Measurements from ENCODE around the gene LRWD1. TPM values are rescaled to one million over a fixed set of nuclear protein-coding genes. Genes with fewer than 3 reads are reported as not detected.
"Not testable (repeated sequence)": the region's sequence is repeated elsewhere in the genome, so short reads cannot be mapped to it uniquely, and the experiment has no call there.

LRWD1 gene
- total RNA-seq, 1 donor from 2014 or later = 24.4 TPM

DNA sequence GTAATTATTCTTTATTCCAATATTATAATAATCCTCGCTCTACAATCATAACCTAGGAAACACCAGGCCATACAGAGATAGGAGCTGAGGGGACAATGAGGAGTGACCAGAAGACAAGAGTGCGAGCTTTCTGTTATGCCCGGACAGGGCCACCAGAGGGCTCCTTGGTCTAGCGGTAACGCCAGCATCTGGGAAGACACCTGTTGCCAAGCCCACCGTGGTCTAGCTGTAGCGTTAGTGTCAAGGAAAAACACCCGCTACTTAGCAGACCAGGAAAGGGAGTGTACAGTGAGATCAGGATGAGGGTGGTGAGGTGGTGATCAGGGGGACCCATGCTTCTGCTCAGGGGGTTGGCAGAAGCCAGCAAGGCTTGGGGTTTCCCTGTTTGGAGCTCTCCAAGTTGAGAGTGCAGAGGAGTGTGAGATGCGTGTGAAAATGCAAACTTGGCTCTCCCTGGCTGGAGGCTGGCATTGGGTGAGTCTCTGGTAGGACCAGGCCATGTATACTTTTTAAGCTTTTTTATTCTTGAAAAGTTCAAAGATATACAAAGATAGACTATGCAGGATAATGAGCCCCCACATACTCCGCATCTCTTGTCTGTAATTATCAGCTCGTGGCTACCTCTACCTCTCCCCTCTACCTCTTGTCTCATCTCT lies 15.3 kb downstream of the LRWD1 start:
- H3K4me3 ChIP-seq; H3K9me3 ChIP-seq; H3K27ac ChIP-seq; H3K4me1 ChIP-seq; intact Hi-C loops (cut with DNase I); H3K27me3 ChIP-seq; H3K36me3 ChIP-seq: not testable (repeated sequence)
- TF ChIP-seq, protein P1, sequence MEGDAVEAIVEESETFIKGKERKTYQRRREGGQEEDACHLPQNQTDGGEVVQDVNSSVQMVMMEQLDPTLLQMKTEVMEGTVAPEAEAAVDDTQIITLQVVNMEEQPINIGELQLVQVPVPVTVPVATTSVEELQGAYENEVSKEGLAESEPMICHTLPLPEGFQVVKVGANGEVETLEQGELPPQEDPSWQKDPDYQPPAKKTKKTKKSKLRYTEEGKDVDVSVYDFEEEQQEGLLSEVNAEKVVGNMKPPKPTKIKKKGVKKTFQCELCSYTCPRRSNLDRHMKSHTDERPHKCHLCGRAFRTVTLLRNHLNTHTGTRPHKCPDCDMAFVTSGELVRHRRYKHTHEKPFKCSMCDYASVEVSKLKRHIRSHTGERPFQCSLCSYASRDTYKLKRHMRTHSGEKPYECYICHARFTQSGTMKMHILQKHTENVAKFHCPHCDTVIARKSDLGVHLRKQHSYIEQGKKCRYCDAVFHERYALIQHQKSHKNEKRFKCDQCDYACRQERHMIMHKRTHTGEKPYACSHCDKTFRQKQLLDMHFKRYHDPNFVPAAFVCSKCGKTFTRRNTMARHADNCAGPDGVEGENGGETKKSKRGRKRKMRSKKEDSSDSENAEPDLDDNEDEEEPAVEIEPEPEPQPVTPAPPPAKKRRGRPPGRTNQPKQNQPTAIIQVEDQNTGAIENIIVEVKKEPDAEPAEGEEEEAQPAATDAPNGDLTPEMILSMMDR (IDR thresholded peaks at IDR 0.05) = peak; percentile 24 to 52 (median 35)
- peak in 1 of 2 donors; percentile 68 for DNase-seq (ENCODE audit: low spot score in 2 of 2)

DNA sequence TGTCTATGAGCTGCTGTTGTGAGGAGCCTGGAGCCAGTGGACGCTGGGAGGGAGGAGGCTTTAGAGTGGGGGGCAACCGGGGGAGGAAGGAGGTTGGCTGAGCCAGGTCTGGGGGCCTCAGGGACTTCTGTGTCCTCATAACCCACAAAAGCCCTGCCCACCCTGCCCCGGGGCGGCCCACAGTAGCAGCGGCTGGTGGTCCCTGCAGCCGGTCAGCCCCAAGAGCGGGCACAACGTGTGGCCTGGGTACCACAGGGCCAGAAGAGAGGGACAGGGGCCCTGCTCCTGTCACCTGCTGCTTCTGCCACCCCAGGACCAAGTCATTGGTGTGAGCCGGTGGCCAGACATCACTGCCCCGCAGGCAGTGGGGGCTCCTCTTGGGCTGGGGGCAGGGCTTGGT lies 17.2 kb downstream of the LRWD1 start:
- H3K4me1 ChIP-seq; H3K27ac ChIP-seq; H3K27me3 ChIP-seq; H3K36me3 ChIP-seq; H3K9me3 ChIP-seq; H3K4me3 ChIP-seq; intact Hi-C loops (cut with DNase I): not testable (repeated sequence)
- DNase-seq (ENCODE audit: low spot score in 2 of 2) = peak in 1 of 2 donors; percentile 4

DNA sequence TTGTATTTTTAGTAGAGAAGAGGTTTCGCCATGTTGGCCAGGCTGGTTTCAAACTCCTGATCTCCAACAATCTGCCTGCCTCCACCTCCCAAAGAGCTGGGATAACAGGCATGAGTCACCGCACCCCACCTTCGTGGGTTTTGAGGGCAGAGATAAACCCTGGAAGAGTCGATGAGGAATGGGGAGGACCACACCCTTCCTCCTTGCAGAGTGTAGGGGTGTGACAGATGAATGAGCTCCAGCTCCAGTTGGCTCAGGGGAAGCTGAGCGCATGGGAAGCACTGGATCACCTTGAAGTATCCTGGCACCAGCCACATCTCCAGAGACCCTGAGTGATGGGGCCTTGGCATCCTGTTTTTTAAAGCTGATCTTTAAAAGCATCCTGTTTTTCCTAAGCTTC lies 19.5 kb downstream of the LRWD1 start:
- intact Hi-C loops (cut with DNase I) = not testable (repeated sequence)

DNA sequence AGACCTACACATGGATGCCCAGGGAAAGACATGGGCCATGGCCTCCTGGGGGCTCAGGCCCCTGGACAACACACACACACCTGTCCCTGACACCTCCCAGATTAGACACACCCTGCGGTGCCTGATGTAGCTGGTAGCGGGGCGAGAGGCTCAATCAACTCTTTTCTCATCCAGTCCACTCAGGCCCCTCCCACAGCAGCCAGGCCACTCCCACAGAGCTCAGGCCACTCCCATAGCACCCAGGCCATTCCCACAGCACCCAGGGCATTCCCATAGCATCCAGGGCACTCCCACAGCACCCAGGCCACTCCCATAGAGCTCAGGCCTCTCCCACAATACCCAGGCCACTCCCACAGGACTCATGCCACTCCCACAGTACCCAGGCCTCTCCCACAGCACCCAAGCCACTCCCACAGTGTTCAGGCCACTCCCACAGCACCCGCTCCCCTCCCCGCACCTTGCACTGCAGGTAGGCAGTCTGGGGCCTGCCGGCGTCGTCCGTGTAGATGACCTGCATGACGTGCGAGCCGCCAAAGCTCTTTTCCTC lies 25.8 kb downstream of the LRWD1 start:
- H3K27ac ChIP-seq; H3K4me1 ChIP-seq; H3K36me3 ChIP-seq; H3K27me3 ChIP-seq; H3K9me3 ChIP-seq; H3K4me3 ChIP-seq; intact Hi-C loops (cut with DNase I): not testable (repeated sequence)
- peak; percentile 5 to 59 for DNase-seq (ENCODE audit: low spot score in 2 of 2)

More for the DNA sequence above, 19.5 kb downstream of the LRWD1 start:
- not testable (repeated sequence) for DNase-seq (ENCODE audit: low spot score in 2 of 2); H3K27me3 ChIP-seq; H3K4me3 ChIP-seq; H3K27ac ChIP-seq; H3K4me1 ChIP-seq; H3K9me3 ChIP-seq; H3K36me3 ChIP-seq

DNA sequence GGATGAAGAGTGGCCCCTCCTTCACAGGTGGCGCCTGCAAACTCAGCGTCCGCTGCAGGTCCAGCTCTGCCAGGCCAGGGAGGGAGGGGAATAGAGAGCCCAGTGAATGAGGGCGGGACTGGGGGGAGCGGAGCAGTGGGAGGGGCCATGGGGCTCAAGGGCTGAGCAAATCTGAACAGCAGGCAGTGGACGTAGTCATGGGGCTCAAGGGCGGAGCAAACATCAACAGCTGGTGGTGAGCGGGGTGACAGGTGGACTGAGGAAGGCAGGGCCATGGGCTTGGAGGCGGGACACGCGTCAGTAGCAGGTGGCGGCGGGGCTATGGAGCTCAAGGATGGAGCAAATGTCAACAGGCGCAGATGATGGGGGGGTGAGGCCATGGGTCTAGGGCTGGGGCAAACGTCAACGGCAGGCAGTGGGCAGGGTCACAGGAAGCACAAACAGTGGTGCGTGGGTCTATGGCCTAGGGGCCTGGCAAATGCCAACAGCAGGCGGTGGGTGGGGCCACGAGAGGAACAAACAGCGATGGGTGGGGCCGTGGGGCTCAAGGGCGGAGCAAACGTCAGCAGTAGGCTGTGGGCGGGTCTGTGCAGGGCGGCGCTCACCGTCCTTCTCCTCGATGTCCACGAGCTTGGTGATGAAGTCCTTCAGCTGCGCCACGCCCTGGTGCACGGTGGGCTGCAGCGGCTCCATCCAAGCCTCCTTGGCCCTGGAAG lies 28.6 kb downstream of the LRWD1 start:
- H3K9me3 ChIP-seq; H3K4me3 ChIP-seq; H3K27me3 ChIP-seq; H3K36me3 ChIP-seq; H3K4me1 ChIP-seq; intact Hi-C loops (cut with DNase I); DNase-seq (ENCODE audit: low spot score in 2 of 2); H3K27ac ChIP-seq: not testable (repeated sequence)

DNA sequence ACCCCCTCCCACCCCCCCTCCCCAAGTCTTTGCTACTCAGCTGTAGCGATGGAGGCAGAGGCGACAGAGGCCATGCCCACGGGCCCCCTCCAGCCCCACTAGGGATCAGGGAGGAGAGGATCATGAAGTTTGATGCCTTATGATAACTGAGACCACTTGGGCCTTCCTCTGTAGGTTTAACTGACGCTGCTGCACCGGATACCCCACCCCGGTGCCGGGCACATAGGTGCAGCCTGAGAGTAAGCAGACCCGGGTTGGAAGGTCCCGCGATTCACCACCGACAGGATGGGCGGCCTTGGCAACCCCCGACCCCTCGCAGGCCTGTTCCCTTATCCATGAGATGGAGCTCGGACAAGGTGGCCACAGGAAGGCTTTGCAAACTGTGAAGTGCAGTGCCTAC lies 29.2 kb downstream of the LRWD1 start:
- H3K4me3 ChIP-seq; H3K36me3 ChIP-seq; intact Hi-C loops (cut with DNase I); H3K4me1 ChIP-seq; H3K27me3 ChIP-seq; H3K27ac ChIP-seq; H3K9me3 ChIP-seq: not testable (repeated sequence)
- peak in 1 of 2 donors; percentile 8 for DNase-seq (ENCODE audit: low spot score in 2 of 2)

DNA sequence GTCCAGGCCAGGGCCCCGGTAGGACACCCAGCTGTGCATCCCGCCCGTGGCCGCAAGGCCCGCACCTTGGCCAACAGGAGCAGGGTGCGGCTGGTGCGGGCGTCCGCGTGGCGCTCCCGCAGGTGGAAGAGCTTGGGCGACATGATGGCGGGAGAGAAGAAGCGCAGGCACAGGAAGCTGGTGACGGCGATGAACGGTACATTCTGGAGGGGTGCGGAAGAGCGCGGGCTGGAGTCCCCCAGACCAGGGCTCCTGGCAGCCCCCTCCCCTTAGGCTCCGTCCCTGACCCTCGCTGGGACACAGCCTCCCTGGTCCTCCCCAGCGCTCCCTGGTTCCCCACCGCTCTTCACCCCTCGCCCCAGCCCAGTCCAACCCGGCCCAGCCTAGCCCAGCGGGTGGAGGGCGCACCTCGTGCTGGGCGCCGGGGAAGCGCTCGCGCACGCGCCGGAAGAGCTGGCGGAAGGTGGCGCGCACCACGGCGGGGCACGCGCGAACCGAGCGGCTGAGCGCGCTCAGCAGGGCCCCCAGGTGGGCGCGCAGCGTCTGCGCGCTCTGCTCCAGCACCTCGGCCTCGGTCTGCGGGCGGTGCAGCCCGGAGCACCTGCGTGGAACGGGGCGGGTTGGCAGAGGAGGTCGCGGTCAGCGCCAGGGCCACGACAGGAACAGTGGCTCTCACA lies 29.8 kb downstream of the LRWD1 start:
- H3K36me3 ChIP-seq; H3K27me3 ChIP-seq; H3K27ac ChIP-seq; H3K4me1 ChIP-seq; H3K9me3 ChIP-seq; intact Hi-C loops (cut with DNase I); H3K4me3 ChIP-seq; DNase-seq (ENCODE audit: low spot score in 2 of 2): not testable (repeated sequence)

DNA sequence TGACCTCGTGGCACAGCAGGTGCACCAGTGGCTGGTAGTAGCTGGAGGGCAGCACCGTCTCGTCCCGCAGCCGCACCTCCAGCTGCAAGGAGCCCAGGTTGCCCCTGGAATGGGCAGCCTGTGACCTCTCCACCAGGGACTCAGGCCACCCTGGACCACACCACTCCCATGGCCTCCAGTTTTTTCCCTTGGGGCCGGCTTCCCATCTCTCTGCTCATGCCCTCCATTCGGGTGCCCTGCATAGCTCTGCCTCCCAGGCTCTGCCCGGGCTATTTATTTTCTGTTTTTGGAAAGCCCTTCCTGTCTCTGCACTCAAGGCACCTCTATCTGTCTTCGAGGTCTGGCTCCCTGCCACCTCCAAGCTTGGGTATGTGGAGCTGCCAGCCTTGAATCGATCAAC lies 32.1 kb downstream of the LRWD1 start:
- H3K27ac ChIP-seq; H3K36me3 ChIP-seq; H3K9me3 ChIP-seq; H3K4me1 ChIP-seq; H3K27me3 ChIP-seq; DNase-seq (ENCODE audit: low spot score in 2 of 2); H3K4me3 ChIP-seq; intact Hi-C loops (cut with DNase I): not testable (repeated sequence)

DNA sequence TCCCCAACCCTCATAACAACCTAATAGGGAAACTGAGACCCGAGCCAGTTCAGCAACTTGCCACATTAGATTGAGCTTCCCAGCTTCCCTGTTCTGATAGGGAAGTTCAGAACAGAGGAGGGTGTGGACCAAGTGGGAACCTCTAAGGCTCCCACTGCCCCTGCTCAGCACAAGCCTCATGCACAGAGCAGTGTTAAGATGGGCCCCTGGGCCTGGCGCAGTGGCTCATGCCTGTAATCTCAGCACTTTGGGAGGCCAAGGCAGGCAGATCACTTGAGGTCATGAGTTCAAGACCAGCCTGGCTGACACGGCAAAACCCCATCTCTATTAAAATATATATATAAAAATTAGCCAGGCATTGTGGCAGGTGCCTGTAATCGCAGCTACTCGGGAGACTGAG lies 32.5 kb downstream of the LRWD1 start:
- H3K27me3 ChIP-seq; H3K36me3 ChIP-seq; intact Hi-C loops (cut with DNase I); H3K27ac ChIP-seq; H3K9me3 ChIP-seq; H3K4me1 ChIP-seq; H3K4me3 ChIP-seq; DNase-seq (ENCODE audit: low spot score in 2 of 2): not testable (repeated sequence)

DNA sequence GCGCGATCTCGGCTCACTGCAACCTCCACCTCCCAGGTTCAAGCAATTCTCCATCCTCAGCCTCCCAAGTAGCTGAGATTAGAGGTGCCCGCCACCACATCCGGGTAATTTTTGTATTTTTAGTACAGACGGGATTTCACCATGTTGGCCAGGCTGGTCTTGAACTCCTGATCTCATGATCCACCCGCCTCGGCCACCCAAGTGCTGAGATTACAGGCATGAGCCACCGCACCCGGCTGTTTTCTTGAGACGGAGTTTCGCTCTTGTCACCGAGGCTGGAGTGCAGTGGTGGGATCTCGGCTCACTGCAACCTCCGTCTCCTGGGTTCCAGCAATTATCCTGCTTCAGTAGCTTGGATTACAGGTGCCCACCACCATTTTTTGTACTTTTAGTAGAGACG lies 33.5 kb downstream of the LRWD1 start:
- H3K4me3 ChIP-seq; H3K27me3 ChIP-seq; DNase-seq (ENCODE audit: low spot score in 2 of 2); H3K27ac ChIP-seq; H3K9me3 ChIP-seq; intact Hi-C loops (cut with DNase I); H3K4me1 ChIP-seq; H3K36me3 ChIP-seq: not testable (repeated sequence)

DNA sequence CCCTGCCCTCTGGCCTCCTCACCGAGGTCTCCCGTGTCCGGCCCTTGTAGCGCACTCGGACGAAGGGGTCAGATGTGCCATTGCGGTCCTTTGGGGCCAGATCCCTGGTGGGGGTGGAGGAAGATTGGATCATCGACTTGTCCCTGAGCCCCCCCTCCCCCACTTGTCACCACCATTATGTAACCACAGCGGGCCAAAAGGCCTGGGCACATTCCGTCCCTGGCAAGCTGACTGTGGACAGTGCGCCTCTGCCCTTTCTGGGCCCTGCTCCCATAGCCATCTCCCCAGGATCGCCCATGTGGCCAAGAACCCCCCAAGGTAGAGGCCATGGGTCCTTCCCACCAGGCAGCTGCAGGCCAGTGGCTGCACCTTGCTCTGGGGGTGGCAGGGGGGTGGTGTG lies 38.4 kb downstream of the LRWD1 start:
- DNase-seq (ENCODE audit: low spot score in 2 of 2); H3K27me3 ChIP-seq; H3K27ac ChIP-seq; intact Hi-C loops (cut with DNase I); H3K36me3 ChIP-seq; H3K4me3 ChIP-seq; H3K4me1 ChIP-seq; H3K9me3 ChIP-seq: not testable (repeated sequence)

DNA sequence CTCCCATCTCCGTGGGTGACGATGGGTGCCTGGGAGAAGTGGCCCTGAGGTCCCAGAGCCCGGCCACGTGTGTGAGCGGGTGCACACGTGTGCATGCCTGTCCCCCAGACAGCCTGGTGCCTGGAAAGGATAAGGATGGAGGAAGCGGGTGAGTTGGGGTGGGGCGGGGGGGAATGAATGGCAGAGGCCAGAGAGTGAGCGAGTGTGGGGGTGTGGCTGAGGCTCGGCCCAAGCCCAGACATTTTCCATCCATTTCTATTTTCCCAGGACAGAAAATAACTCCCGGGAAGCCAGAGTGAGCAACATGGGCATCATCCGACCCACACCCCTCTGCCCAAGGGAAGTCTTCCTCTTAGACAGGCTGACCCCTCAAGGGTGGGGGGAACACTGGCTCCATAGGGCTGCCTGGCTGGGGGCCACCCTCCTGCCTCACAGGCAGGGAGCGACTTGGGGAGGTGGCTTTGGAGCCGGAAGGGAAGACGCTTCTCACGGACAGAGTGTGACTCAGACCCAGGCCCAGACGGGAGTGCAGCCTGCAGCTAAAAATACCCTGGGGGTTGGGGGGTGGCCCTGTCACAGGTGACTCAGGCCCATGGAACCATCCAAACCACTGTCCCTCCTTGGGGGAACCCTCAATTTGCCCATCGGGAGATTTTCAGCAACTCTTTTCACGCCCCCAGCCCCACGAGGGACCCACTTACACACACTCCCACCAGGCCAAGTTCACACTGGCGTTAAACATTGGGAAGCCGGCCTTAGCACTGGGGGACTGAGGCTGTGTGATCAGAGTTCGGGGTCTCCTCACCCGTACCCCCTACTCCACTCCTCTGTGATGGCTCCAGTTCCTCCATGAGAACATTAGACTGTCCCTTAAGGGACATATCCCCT lies 40.8 kb downstream of the LRWD1 start:
- intact Hi-C loops (cut with DNase I); H3K4me3 ChIP-seq; H3K4me1 ChIP-seq; H3K27me3 ChIP-seq; H3K9me3 ChIP-seq; H3K36me3 ChIP-seq: not testable (repeated sequence)
- H3K27ac ChIP-seq = peak overlapping the region; percentile 72 to 78
- DNase-seq (ENCODE audit: low spot score in 2 of 2) = peak in 1 of 2 donors; percentile 65
